Pancreas (tissue), 10 donors: ENCODE data around the gene NOM1. TPM values are rescaled to one million over a fixed set of nuclear protein-coding genes. Genes with fewer than 3 reads are reported as not detected.

Experiments
- ATAC-seq, 4 donors: fragments of 200-7000 bp; cut with Tn5 transposase; one replicate each; pipeline versions ENCODE4 v1.8.0 to v1.9.1; 2020; ENCODE audit warnings: mild to moderate bottlenecking in 4 of 4, moderate library complexity in 4 of 4
- DNase-seq, 6 donors: peaks; one replicate each; pipeline ENCODE4 v3.0.0-alpha.2; 2020
- FAIRE-seq: peaks from 2 replicates; lab custom pipeline; 2012; peaks lifted over from hg19 to GRCh38; lab: Jason Lieb, UNC
- H3K27ac ChIP-seq, 4 donors: fragments of 200-600 bp; sonication (generic); 1 replicate in 3 of 4; 2 replicates in 1 of 4; pipeline versions ENCODE4 v1.5.0 to v1.8.0; 2020
- H3K27me3 ChIP-seq, 4 donors: fragments of 200-600 bp; one replicate each; pipeline ENCODE4 v1.8.0; 2021
- H3K36me3 ChIP-seq, 3 donors: fragments of 200-600 bp; sonication (generic) in 1 of 3; one replicate each; pipeline versions ENCODE4 v1.5.0 to v1.8.0; 2020 to 2021
- H3K4me1 ChIP-seq, 3 donors: fragments of 200-600 bp; one replicate each; pipeline ENCODE4 v1.8.0; 2021
- H3K4me3 ChIP-seq, 4 donors: fragments of 200-600 bp; sonication (generic) in 2 of 4; one replicate each; pipeline versions ENCODE4 v1.5.0 to v1.8.0; 2020 to 2021
- H3K9me3 ChIP-seq, 4 donors: fragments of 200-600 bp; one replicate each; pipeline ENCODE4 v1.8.0; 2021
- CTCF ChIP-seq, 4 donors: fragments of 200-600 bp; sonication (generic) in 3 of 4; IDR thresholded peaks; one replicate each; pipeline versions ENCODE4 v1.5.0 to v1.8.0; 2021; ENCODE audit warnings: antibody characterized with exemption in 4 of 4
- WGBS, 2 donors: extraction: QIAGEN DNeasy Blood & Tissue Kit; methylation state at CpG; one replicate each; pipeline ENCODE4 v1.1.7; 2013; 5-methylcytosine and 5-hydroxymethylcytosine counted together
- intact Hi-C, 3 donors: fragments of 100-400 bp; cut with DNase I; formaldehyde crosslinking; loops; one replicate each; pipeline versions ENCODE4 v1.11.1 to v1.14.2; 2022
- polyA plus RNA-seq, 2 donors: library from polyadenylated mRNA; stranded (reverse); fragments of 200-250 nt; gene quantifications; one replicate each; pipeline ENCODE4 v1.2.3, GENCODE V29; 2013
- total RNA-seq, 6 donors: library from RNA; stranded (reverse); fragmentation: NEBNext Ultra II Directional in 4 of 6; extraction: Animal tissue kit (Norgen Biotek cat#: 25700) in 4 of 6; gene quantifications; one replicate each; pipeline versions ENCODE4 v1.2.1 to v1.2.4, GENCODE V29; 2021 to 2023
- donor health status: healthy with polysubstance abuse.
- donor health status: DM: no; HTN: no; CAD: no; lungs with moderate emphysema.
- donor health status: DM: no; HTN: no; CAD: no.
- donor health status: control.
- donor health status: control.
- donor health status: Bipolar disorder and iron deficiency.
- donor health status: DM: yes; HTN: yes; CAD: no.
- donor health status: DM: no; HTN: no; CAD: no.
- donor health status: DM: no; HTN: no; CAD: no.
- donor health status: DM: yes; HTN: yes; CAD: no.

The NOM1 gene
- total and polyA plus RNA-seq, 8 donors: 7.2 to 12.9 (median 8.7) TPM

- DNase-seq (peak in 4 of 6 donors; percentile 65 to 86 (median 79)), FAIRE-seq (no peak), ATAC-seq (peak; percentile 68 to 77 (median 74))
- intact Hi-C loops: no loop called here
- Histone ChIP-seq H3K27me3 (no peaks in the 10 kb centered on the region), H3K27ac (peak overlapping the region; percentile 29 to 75 (median 64)), H3K36me3 (no peaks in the 10 kb centered on the region), H3K4me1 (no peaks in the 10 kb centered on the region), H3K9me3 (no peaks in the 10 kb centered on the region), H3K4me3 (peak overlapping the region in 1 of 4 donors; percentile 3)
- 36 to 50% methylated on average over 32 of the region's 32 CpGs for WGBS, 2 donors
- TF ChIP-seq CTCF (IDR thresholded peaks at IDR 0.05): no peak
These were observed 43.8 kb downstream of the NOM1 start for GRCh38 chr7:156993021-156993924.

GRCh38 chr7:156993925-156994235 lies 44.4 kb downstream of the NOM1 start:
- intact Hi-C loops: no loop called here
- Histone ChIP-seq H3K36me3 (no peaks in the 10 kb centered on the region), H3K27ac (peak overlapping the region in 3 of 4 donors; percentile 7 to 72 (median 55)), H3K4me1 (no peaks in the 10 kb centered on the region), H3K27me3 (no peaks in the 10 kb centered on the region), H3K4me3 (no peak overlapping the region), H3K9me3 (no peaks in the 10 kb centered on the region)
- DNase-seq (peak in 1 of 6 donors; percentile 45), ATAC-seq (peak; percentile 27 to 57 (median 45)), FAIRE-seq (no peak)
- 29 to 44% methylated on average over 10 of the region's 10 CpGs for WGBS, 2 donors
- no peak for TF ChIP-seq CTCF (IDR thresholded peaks at IDR 0.05)

- WGBS, 2 donors: 75 to 77% methylated on average over 8 of the region's 8 CpGs
- H3K4me1 ChIP-seq: no peaks in the 10 kb centered on the region
- no peaks in the 10 kb centered on the region for H3K27me3 ChIP-seq
- H3K4me3 ChIP-seq: no peak overlapping the region
- no peaks in the 10 kb centered on the region for H3K36me3 ChIP-seq
- intact Hi-C loops: no loop called here
- no peak for TF ChIP-seq CTCF (IDR thresholded peaks at IDR 0.05)
- no peaks in the 10 kb centered on the region for H3K9me3 ChIP-seq
- FAIRE-seq (no peak), ATAC-seq (no peak), DNase-seq (no peak)
- peak overlapping the region; percentile 5 to 72 (median 31) for H3K27ac ChIP-seq
These were observed 44.9 kb downstream of the NOM1 start for GRCh38 chr7:156994417-156994816.

- peak; percentile 43 to 74 (median 68) for ATAC-seq
- no peak for FAIRE-seq
- H3K27me3 ChIP-seq: no peaks in the 10 kb centered on the region
- H3K9me3 ChIP-seq: no peaks in the 10 kb centered on the region
- peak in 5 of 6 donors; percentile 31 to 79 (median 64) for DNase-seq
- 7 to 16% methylated on average over 29 to 57 of the region's 57 CpGs for WGBS, 2 donors
- H3K4me1 ChIP-seq: peaks cover 0 to 6% (median 0%) of the 10 kb centered on the region in 3 donors
- H3K36me3 ChIP-seq: no peaks in the 10 kb centered on the region
- no peak for TF ChIP-seq CTCF (IDR thresholded peaks at IDR 0.05)
- intact Hi-C loops: no loop called here
- peak overlapping the region; percentile 74 to 90 (median 86) for H3K27ac ChIP-seq
- H3K4me3 ChIP-seq: peak overlapping the region; percentile 41 to 68 (median 60)
These were observed 49.8 kb downstream of the NOM1 start for GRCh38 chr7:156998988-156999957.
